ENCODE data around the gene PPY. TPM values are rescaled to one million over a fixed set of nuclear protein-coding genes. Genes with fewer than 3 reads are reported as not detected.

PPY gene
- total and polyA plus RNA-seq, 10 of the 15 experiments (the other 5 are each of a cell fraction or from before 2014, with no cell fraction given), result 0.91 TPM; not detected in 9

GRCh38 chr17:43956222-43956621 lies 13.9 kb upstream of the PPY start:
- RAD21 ChIA-PET (ENCODE audit: unreplicated experiment), result no interaction called here
- Histone ChIP-seq H3K4me3 (no peak overlapping the region), H3K79me2 (ENCODE audit: control insufficient read depth, insufficient read depth, low read length) (no peaks in the 10 kb centered on the region), H3K4me1 (ENCODE audit: control insufficient read depth, insufficient read depth, low read length) (no peaks in the 10 kb centered on the region), H3K27me3 (replicated peaks in 1 of 2; ENCODE audit: control insufficient read depth in 2 of 2, insufficient read depth in 2 of 2, low read length in 1 of 2) (peaks cover 0 to 5% of the 10 kb centered on the region in 2 experiments; a peak in 2 of 4 replicates), H3K9me3 (replicated peaks; ENCODE audit: control insufficient read depth, insufficient read depth, low read length) (no peaks in the 10 kb centered on the region), H3K36me3 (ENCODE audit: control insufficient read depth in 2 of 2, insufficient read depth in 2 of 2, low read length in 1 of 2) (no peaks in the 10 kb centered on the region), H3K4me2 (ENCODE audit: control insufficient read depth, insufficient read depth) (no peak overlapping the region), H2AFZ (ENCODE audit: control insufficient read depth, low read depth, low read length) (no peak overlapping the region), H4K20me1 (ENCODE audit: control insufficient read depth, insufficient read depth) (no peaks in the 10 kb centered on the region), H3K27ac (ENCODE audit: control insufficient read depth, insufficient read depth) (no peak overlapping the region), H3K9ac (ENCODE audit: control insufficient read depth, insufficient read depth, low read length) (no peak overlapping the region)
- CTCF ChIA-PET, result no interaction called here
- intact Hi-C loops (cut with micrococcal nuclease; ENCODE audit: unreplicated experiment), result no loop called here
- SMC1A ChIA-PET (ENCODE audit: uncharacterized antibody, unreplicated experiment), result interaction anchor here (1.2 kb wide), 1 partner anchor 13 kb away, joined by 4 read pairs; no protein-coding TSS in a partner anchor
- TF ChIP-seq ATF3 (IDR thresholded peaks at IDR 0.05; ENCODE audit: borderline replicate concordance, extremely low read depth, low read depth, low read length) (no peak), NFXL1 (IDR thresholded peaks at IDR 0.05; ENCODE audit: borderline replicate concordance) (no peak), DPF2 (IDR thresholded peaks at IDR 0.05) (no peak), MEF2B (IDR thresholded peaks at IDR 0.05; ENCODE audit: partially characterized antibody, poor library complexity, severe bottlenecking) (no peak), IRF4 (IDR thresholded peaks at IDR 0.05; ENCODE audit: low read depth, low read length) (no peak), ZBED1 (IDR thresholded peaks at IDR 0.05; ENCODE audit: borderline replicate concordance) (no peak), NFYB (IDR thresholded peaks at IDR 0.05; ENCODE audit: insufficient read depth, low read depth, low read length) (no peak)
- in situ Hi-C loops (cut with MboI), result no loop called here
- ATAC-seq (no peak), FAIRE-seq (no peak), DNase-seq (ENCODE audit: low read depth, low spot score) (no peak)
- POLR2A ChIA-PET, result interaction anchor here (0.5 kb wide), 1 partner anchor 85 kb away, joined by 3 read pairs; no protein-coding TSS in a partner anchor
- no TSS peak for BruUV-seq (replicated peaks)
- WGBS (ENCODE audit: insufficient coverage, insufficient replicate concordance, low lambda C conversion rate, missing lambda C conversion rate), result 58% methylated on average over 8 of the region's 8 CpGs

GRCh38 chr17:43953746-43954145 lies 11.5 kb upstream of the PPY start, which contains the start of gene PYY:
PYY (minus strand) TSS chr17:43953940; CDS start chr17:43953483, 457 bp downstream.
- H2AFZ ChIP-seq (ENCODE audit: control insufficient read depth, low read depth, low read length), result no peak within 1 kb of the TSS
- no peak for TF ChIP-seq ZBTB33 (IDR thresholded peaks at IDR 0.05)
- TF ChIP-seq RUNX3 (IDR thresholded peaks at IDR 0.05; ENCODE audit: low read length), result no peak
- TF ChIP-seq SMC3 (IDR thresholded peaks at IDR 0.05; ENCODE audit: borderline replicate concordance, low read length), result no peak
- TF ChIP-seq CEBPB (IDR thresholded peaks at IDR 0.05; ENCODE audit: borderline replicate concordance in 1 of 2, low read depth in 2 of 2, low read length in 2 of 2), result no peak
- TF ChIP-seq BACH1 (IDR thresholded peaks at IDR 0.05; ENCODE audit: borderline replicate concordance), result no peak
- TF ChIP-seq PAX5 (IDR thresholded peaks at IDR 0.05; ENCODE audit: borderline replicate concordance, low read depth, low read length), result no peak

More at GRCh38 chr17:43953746-43954145, 11.5 kb upstream of the PPY start, which contains the start of gene PYY:
- Histone ChIP-seq H3K4me3 (no peak within 1 kb of the TSS), H3K9ac (ENCODE audit: control insufficient read depth, insufficient read depth, low read length) (no peak within 1 kb of the TSS), H3K27me3 (replicated peaks in 1 of 2; ENCODE audit: control insufficient read depth in 2 of 2, insufficient read depth in 2 of 2, low read length in 1 of 2) (peaks cover 0 to 6% of the 10 kb centered on the region in 2 experiments; a peak in 2 of 4 replicates), H3K36me3 (ENCODE audit: control insufficient read depth in 2 of 2, insufficient read depth in 2 of 2, low read length in 1 of 2) (no peaks in the 10 kb centered on the region), H4K20me1 (ENCODE audit: control insufficient read depth, insufficient read depth) (no peaks in the 10 kb centered on the region), H3K4me2 (ENCODE audit: control insufficient read depth, insufficient read depth) (no peak within 1 kb of the TSS), H3K79me2 (ENCODE audit: control insufficient read depth, insufficient read depth, low read length) (no peaks in the 10 kb centered on the region), H3K4me1 (ENCODE audit: control insufficient read depth, insufficient read depth, low read length) (no peaks in the 10 kb centered on the region), H3K9me3 (replicated peaks; ENCODE audit: control insufficient read depth, insufficient read depth, low read length) (no peaks in the 10 kb centered on the region), H3K27ac (ENCODE audit: control insufficient read depth, insufficient read depth) (no peak within 1 kb of the TSS)
- DNase-seq (ENCODE audit: low read depth, low spot score) (no peak), ATAC-seq (no peak), FAIRE-seq (no peak)
- 74% methylated on average over 8 of the region's 11 CpGs for WGBS (ENCODE audit: insufficient coverage, insufficient replicate concordance, low lambda C conversion rate, missing lambda C conversion rate)
- POLR2A ChIA-PET, result no interaction called here
- in situ Hi-C loops (cut with MboI), result no loop called here
- BruUV-seq (replicated peaks), result no TSS peak
- CTCF ChIA-PET, result interaction anchor here (0.5 kb wide), 1 partner anchor 173 kb away, joined by 3 read pairs; no protein-coding TSS in a partner anchor
- intact Hi-C loops (cut with micrococcal nuclease; ENCODE audit: unreplicated experiment), result no loop called here
- SMC1A ChIA-PET (ENCODE audit: uncharacterized antibody, unreplicated experiment), result no interaction called here
- RAD21 ChIA-PET (ENCODE audit: unreplicated experiment), result no interaction called here
